GM21576 (cell line): ENCODE data around the gene TRIM17.

Experiments
- ATAC-seq: cut with Tn5 transposase; IDR thresholded peaks from one replicate; pipeline ENCODE4 v1.9.1; 2021; ENCODE audit warnings: mild to moderate bottlenecking, moderate library complexity; ENCODE audit not compliant: unreplicated experiment

The TRIM17 gene

GRCh38 chr1:228358039-228358763 is 58.5 kb downstream of the TRIM17 start:
- ATAC-seq: no peak
